Measurements from ENCODE around the gene ATOSA. TPM values are rescaled to one million over a fixed set of nuclear protein-coding genes. Genes with fewer than 3 reads are reported as not detected.

Gene ATOSA
- total RNA-seq, 1 experiment from 2014 or later: 5.8 TPM

- no peak overlapping the region for H3K4me3 Mint-ChIP-seq
- H3K23me2 ChIP-seq (ENCODE audit: insufficient read length, low read depth, low read length, poor library complexity, severe bottlenecking): no peaks in the 10 kb centered on the region
- H3K9ac ChIP-seq (ENCODE audit: extremely low read depth, insufficient read length, low read length): no peak overlapping the region
Measured at GRCh38 chr15:52652286-52652685, 26.9 kb downstream of the ATOSA start.

More at GRCh38 chr15:52652286-52652685, 26.9 kb downstream of the ATOSA start:
- Mint-ChIP-seq H3K4me1 (peaks cover 16 to 17% of the 10 kb centered on the region in 2 experiments), H3K27me3 (ENCODE audit: low read depth) (no peaks in the 10 kb centered on the region), H3K27ac (no peak overlapping the region), H3K36me3 (ENCODE audit: insufficient read depth in 1 of 3, low read depth in 3 of 3) (no peaks in the 10 kb centered on the region), H3K9me3 (no peaks in the 10 kb centered on the region)
- no CpG with 5 or more reads among the region's 1 CpG for WGBS (ENCODE audit: extremely low coverage, insufficient read length, low lambda C conversion rate)
- Histone ChIP-seq H2BK15ac (ENCODE audit: low read depth, low read length) (no peak overlapping the region), H3K79me1 (ENCODE audit: insufficient read depth, low read depth, low read length, poor library complexity, severe bottlenecking) (no peaks in the 10 kb centered on the region), H3K27ac (ENCODE audit: insufficient read length, low read depth, low read length) (no peak overlapping the region), H2BK12ac (ENCODE audit: insufficient read length, low read depth, low read length) (no peak overlapping the region), H4K91ac (ENCODE audit: insufficient read length, low read depth, low read length) (no peak overlapping the region), H2BK5ac (ENCODE audit: insufficient read length, low read length) (no peak overlapping the region), H3K56ac (ENCODE audit: insufficient read length, low read depth, low read length) (no peak overlapping the region), H3T11ph (ENCODE audit: low read length) (no peak overlapping the region), H3K18ac (ENCODE audit: insufficient read length, low read depth, low read length) (no peak overlapping the region), H3K9me3 (ENCODE audit: control insufficient read depth, low read depth, low read length) (no peaks in the 10 kb centered on the region), H3K27me3 (ENCODE audit: insufficient read depth, low read length) (no peaks in the 10 kb centered on the region), H2AK5ac (ENCODE audit: insufficient read length, low read length) (no peak overlapping the region), H3K4me1 (ENCODE audit: insufficient read depth, low read length) (no peaks in the 10 kb centered on the region), H4K5ac (ENCODE audit: insufficient read length, low read depth, low read length) (no peak overlapping the region), H2AFZ (ENCODE audit: low read length) (no peak overlapping the region), H4K20me1 (ENCODE audit: control insufficient read depth, insufficient read depth, insufficient read length) (no peaks in the 10 kb centered on the region), H3K4ac (ENCODE audit: low read depth, low read length) (no peak overlapping the region), H4K8ac (replicated peaks; ENCODE audit: insufficient read length, low read depth, low read length) (no peak overlapping the region), H3K23ac (ENCODE audit: insufficient read length, low read depth, low read length) (no peak overlapping the region), H2BK20ac (ENCODE audit: low read depth, low read length, poor library complexity, severe bottlenecking) (no peak overlapping the region), H3K79me2 (ENCODE audit: insufficient read depth, low read length) (no peaks in the 10 kb centered on the region), H2BK120ac (ENCODE audit: low read depth, low read length, poor library complexity, severe bottlenecking) (no peak overlapping the region), H3K14ac (ENCODE audit: insufficient read depth, low read length) (no peak overlapping the region), H3K4me2 (ENCODE audit: insufficient read depth, insufficient read length, low read length) (no peak overlapping the region)
- no peak for TF ChIP-seq CTCF (conservative IDR thresholded peaks at IDR 0.05)
- DNase-seq: no peak
